Measurements from ENCODE around the gene BOLA2B. TPM values are rescaled to one million over a fixed set of nuclear protein-coding genes. Genes with fewer than 3 reads are reported as not detected.
"Not testable (repeated sequence)": the region's sequence is repeated elsewhere in the genome, so short reads cannot be mapped to it uniquely, and the experiment has no call there.

BOLA2B gene
- 10 to 100 TPM in 10 of 12 donors, not detected in 2; 13.0 to 35.0 (median 17.4) TPM for polyA plus RNA-seq (ENCODE audit: insufficient read length in 12 of 12)
- long read RNA-seq, donor 1, transcript BOLA2B-201 (3 exons, 1,012 nt) = major isoform, 33 of 36 reads
- long read RNA-seq, donor 1, partial matches to known transcripts = 0 of 36 reads
- long read RNA-seq, donor 1, other reads (novel, unspliced or antisense) = 0 of 36 reads
- long read RNA-seq, donor 2, transcript BOLA2B-201 (3 exons, 1,012 nt) = major isoform, 14 of 20 reads
- long read RNA-seq, donor 2, partial matches to known transcripts = 0 of 20 reads
- long read RNA-seq, donor 2, other reads (novel, unspliced or antisense) = 0 of 20 reads
- long read RNA-seq, donor 3, transcript BOLA2B-201 (3 exons, 1,012 nt) = major isoform, 11 of 18 reads
- long read RNA-seq, donor 3, partial matches to known transcripts = 0 of 18 reads
- long read RNA-seq, donor 3, other reads (novel, unspliced or antisense) = 6 of 18 reads
- long read RNA-seq, donor 4, transcript BOLA2B-201 (3 exons, 1,012 nt) = major isoform, 5 of 8 reads
- long read RNA-seq, donor 4, partial matches to known transcripts = 0 of 8 reads
- long read RNA-seq, donor 4, other reads (novel, unspliced or antisense) = 0 of 8 reads
- long read RNA-seq, donor 5, transcript BOLA2B-201 (3 exons, 1,012 nt) = major isoform, 21 of 25 reads
- long read RNA-seq, donor 5, partial matches to known transcripts = 0 of 25 reads
- long read RNA-seq, donor 5, other reads (novel, unspliced or antisense) = 0 of 25 reads
- long read RNA-seq, donor 6, transcript BOLA2B-201 (3 exons, 1,012 nt) = major isoform, 14 of 18 reads
- long read RNA-seq, donor 6, partial matches to known transcripts = 0 of 18 reads
- long read RNA-seq, donor 6, other reads (novel, unspliced or antisense) = 0 of 18 reads
- long read RNA-seq, donor 7, transcript BOLA2B-201 (3 exons, 1,012 nt) = major isoform, 5 of 6 reads
- long read RNA-seq, donor 7, partial matches to known transcripts = 0 of 6 reads
- long read RNA-seq, donor 7, other reads (novel, unspliced or antisense) = 0 of 6 reads
- long read RNA-seq, donor 8, transcript BOLA2B-201 (3 exons, 1,012 nt) = major isoform, 7 of 11 reads
- long read RNA-seq, donor 8, partial matches to known transcripts = 0 of 11 reads
- long read RNA-seq, donor 8, other reads (novel, unspliced or antisense) = 0 of 11 reads
- long read RNA-seq, donor 9, transcript BOLA2B-201 (3 exons, 1,012 nt) = major isoform, 9 of 13 reads
- long read RNA-seq, donor 9, partial matches to known transcripts = 0 of 13 reads
- long read RNA-seq, donor 9, other reads (novel, unspliced or antisense) = 0 of 13 reads
- long read RNA-seq, donor 10, transcript BOLA2B-201 (3 exons, 1,012 nt) = major isoform, 13 of 17 reads
- long read RNA-seq, donor 10, partial matches to known transcripts = 0 of 17 reads
- long read RNA-seq, donor 10, other reads (novel, unspliced or antisense) = 0 of 17 reads
- long read RNA-seq, donor 11, transcript BOLA2B-201 (3 exons, 1,012 nt) = major isoform, 18 of 20 reads
- long read RNA-seq, donor 11, partial matches to known transcripts = 0 of 20 reads
- long read RNA-seq, donor 11, other reads (novel, unspliced or antisense) = 0 of 20 reads

DNA sequence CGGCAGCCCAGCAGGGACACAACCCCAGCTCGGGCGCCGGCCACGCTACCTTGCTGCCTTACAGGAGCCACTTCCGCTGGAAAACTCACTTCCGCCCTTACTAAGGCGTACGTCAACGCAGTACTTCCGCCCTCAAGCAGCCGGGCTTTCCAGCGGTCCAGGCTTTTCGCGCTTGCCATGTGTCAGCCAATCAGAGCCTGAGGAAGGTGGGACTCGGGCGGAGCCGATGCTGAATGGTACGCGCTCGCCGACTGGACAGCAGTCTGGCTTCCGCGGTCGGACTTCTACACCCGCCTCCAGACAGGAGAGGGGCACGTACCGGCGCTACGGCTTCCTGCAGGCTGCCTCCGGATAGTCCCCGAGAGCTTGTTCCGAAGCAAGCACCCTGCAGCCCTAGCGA, at the start of gene BOLA2B, which contains the start of gene SLX1A:
Gene BOLA2B, minus strand, starts transcription at position 52 of the 400 bp plus-strand sequence. CDS start 71 bp downstream, outside the sequence.
Gene SLX1A, plus strand, starts transcription at position 261 of the 400 bp plus-strand sequence. CDS start 210 bp downstream, outside the sequence.
- DNase-seq = not testable (repeated sequence)

- DNase-seq = not testable (repeated sequence)
Measured at GRCh38 chr16:30217082-30217481, 23.6 kb upstream of the BOLA2B start.

DNA sequence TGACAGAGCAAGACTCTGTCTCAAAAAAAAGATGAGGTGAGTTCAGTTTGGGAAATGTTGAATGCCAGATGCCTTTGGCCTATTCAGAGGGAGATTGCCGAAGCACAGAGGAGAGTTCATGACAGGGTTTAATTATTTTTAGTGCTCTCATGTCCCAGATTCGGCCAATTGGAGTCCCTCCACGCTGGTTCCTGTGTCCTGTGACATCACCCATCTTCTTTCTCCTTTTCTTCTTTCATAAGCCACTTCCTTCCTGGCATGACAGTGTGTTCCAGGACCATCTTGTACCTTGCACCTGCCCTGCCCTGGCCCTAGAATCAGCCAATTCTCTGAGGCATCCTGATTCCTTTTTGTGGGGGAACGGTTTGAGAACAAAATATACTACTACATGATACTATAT, 17.9 kb upstream of the BOLA2B start:
- not testable (repeated sequence) for DNase-seq

DNA sequence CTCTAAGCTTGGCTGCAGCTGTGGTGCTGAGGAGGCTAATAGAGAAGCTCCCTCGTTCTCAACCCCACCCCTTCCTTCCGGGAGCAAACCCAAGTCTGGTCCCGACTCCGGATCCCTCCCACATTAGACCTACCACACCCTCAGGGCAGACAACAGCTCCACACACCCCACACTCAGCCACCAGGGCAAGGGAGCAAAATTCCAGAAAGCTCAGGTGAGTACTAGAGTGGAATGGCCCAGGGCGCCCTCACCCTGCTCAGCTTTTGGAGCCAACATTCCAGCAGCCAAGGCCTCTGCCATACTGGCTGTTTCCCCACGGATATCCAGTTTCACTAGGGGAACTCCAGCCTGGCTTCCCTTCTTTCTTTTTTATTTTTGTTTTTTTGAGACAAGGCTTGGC, 15.6 kb upstream of the BOLA2B start:
- not testable (repeated sequence) for DNase-seq

DNA sequence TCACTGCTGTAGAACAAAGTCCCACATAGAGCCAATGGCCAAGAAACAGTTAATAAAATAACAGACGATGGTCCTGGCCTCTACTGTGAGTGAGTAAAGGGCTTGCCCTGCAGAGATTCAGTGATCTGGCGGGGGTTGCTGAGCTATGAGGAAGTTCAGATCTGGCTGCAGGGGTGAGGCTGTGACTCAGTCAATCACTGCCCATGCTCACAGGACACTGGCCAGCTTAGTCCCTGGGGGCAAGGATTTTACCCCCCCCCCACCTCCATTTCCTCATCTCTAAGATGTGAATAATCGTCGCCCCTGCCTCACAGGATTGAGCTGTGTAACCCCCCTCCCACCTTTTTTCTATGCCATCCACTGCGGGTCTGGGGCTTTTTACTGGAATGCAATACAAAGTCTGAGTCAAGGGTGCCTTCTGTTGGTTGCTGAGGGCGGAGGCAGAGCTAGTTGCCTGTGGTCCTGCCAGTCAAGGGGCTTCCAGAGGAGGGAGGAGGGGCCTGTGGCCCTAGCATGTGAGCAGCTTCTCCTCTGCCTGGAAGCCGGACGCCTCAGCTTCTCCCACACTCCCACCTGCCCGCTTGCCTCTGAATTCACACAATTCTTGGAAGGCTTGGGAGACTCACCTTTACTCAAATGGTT, 13.7 kb upstream of the BOLA2B start:
- not testable (repeated sequence) for DNase-seq

- DNase-seq = not testable (repeated sequence)
Measured at GRCh38 chr16:30206252-30206651, 12.8 kb upstream of the BOLA2B start.

DNA sequence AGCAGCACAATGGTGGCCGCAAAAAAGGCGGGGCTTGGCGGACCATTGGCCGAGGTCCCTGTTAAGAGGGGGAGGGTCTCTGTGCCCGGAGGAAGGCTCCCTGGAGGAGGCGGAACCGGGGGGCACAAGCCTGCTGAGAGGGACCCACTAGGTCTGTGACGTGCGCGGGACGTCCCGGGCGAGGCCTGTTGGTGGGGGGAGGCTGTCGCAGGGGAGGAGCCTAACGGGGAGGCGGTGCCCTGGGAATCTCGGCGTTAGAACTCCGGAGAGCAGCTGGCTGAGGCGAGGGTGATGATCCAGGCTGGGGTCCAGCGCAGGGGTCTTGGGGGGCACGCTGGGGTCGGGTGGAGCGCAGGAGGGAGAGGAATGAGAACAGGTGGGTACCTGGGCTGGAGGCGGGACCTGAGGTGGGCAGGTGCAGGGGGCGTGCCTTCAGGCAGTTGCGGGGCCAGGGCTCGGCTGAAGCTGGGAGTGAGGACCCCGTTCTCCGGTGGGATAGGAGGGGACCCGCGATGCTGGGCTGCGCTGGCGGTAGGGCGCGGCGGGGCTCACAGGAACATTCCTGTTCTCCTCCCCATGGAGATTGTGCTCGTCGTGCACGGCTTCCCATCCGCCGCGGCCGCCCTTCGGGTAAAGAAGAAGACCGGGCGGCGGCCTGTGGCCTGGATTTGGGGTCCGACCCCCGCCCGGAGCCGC, 12.2 kb upstream of the BOLA2B start:
- DNase-seq = not testable (repeated sequence)

GRCh38 chr16:30199608-30200343, 6.3 kb upstream of the BOLA2B start:
- DNase-seq = not testable (repeated sequence)

DNA sequence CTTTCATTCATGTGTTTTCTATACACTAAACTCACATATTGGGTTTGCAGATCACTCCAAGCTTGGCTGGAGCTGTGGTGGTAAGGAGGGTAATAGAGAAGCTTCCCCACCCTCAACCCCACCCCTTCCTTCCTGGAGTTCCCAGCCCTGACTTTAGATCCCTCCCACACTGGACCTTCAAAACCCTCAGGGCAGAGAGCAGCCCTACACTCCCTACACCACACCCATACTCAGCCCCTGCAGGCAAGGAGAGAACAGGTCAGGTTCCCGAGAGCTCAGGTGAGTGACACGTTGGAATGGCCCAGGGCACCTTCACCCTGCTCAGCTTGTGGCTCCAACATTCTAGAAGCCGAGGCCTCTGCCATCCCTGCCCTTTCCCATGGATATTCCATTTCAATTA, 5.6 kb upstream of the BOLA2B start, which contains the start of gene SULT1A3:
Gene SULT1A3, plus strand, starts transcription at position 207 of the 400 bp plus-strand sequence. CDS start 1,474 bp downstream, outside the sequence.
- DNase-seq = not testable (repeated sequence)

GRCh38 chr16:30197001-30197400, 3.5 kb upstream of the BOLA2B start:
- DNase-seq = not testable (repeated sequence)

GRCh38 chr16:30194172-30194925, 883 bp upstream of the BOLA2B start:
- DNase-seq = not testable (repeated sequence)

DNA sequence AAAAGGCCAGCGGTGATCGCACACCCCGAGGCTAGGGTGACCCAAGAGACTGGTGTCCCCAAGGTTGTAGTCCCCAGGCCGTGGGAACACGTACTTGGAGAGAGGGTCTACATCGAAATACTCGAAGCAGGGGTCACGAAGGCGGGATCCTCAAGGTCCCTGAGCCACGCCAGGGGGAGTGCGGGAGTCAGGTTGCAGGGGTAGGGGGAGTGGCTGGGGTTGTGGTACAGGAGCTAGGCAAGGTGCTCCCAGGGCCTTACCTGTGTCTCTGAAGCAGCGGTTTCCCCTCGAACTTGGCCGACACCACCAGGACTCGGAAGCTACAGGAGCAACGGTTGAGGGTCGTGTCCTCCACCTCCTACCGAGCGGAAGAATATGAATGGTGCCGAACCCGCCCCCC, 368 bp downstream of the BOLA2B start:
- DNase-seq = not testable (repeated sequence)

DNA sequence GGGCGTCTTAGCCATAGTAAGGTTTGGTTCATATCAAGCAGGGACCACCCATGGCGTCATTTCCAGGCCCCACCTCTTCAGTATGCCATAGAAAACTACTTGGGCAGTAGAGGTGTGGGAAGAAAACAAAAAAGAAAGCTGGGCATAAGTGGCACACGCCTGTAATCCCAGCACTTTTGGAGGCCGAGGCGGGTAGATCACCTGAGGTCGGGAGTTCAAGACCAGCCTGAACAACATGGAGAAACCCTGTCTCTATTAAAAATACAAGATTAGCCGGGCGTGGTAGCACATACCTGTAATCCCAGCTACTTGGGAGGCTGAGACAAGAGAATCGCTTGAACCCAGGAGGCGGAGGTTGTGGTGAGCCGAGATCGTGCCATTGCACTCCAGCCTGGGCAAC, 2.3 kb downstream of the BOLA2B start:
- not testable (repeated sequence) for DNase-seq

DNA sequence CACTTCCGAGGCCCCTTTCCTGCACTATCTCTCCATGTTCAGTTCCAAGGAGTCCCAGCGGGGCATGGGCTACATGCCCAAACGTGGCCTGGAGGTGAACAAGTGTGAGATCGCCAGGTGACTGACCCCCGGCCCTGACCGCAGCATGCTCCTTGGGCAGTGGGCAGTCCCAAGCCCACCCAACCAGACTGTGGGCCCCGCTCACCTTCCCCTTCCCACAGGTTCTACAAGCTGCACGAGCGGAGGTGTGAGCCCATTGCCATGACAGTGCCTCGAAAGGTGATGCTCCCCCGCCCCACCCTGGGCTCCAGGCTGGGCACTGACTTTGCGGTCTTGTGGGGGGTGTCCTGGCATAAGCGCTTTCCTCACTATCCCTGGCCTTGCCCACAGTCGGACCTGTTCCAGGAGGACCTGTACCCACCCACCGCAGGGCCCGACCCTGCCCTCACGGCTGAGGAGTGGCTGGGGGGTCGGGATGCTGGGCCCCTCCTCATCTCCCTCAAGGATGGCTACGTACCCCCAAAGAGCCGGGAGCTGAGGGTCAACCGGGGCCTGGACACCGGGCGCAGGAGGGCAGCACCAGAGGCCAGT, 5.4 kb downstream of the BOLA2B start:
- no peak for DNase-seq

DNA sequence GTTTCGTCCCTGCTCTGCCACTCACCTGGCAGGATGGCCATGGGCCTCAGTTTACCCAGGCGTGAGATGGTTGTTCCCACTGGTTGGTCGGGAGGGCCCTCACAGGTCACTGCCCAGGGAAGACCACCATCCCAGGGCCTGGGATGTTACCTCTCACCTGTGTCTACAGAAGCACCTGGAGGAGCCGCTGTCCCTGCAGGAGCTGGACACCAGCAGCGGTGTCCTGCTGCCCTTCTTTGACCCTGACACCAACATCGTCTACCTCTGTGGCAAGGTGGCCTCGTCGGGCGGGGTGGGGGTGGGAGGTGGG, 6.0 kb downstream of the BOLA2B start:
- no peak for DNase-seq

DNA sequence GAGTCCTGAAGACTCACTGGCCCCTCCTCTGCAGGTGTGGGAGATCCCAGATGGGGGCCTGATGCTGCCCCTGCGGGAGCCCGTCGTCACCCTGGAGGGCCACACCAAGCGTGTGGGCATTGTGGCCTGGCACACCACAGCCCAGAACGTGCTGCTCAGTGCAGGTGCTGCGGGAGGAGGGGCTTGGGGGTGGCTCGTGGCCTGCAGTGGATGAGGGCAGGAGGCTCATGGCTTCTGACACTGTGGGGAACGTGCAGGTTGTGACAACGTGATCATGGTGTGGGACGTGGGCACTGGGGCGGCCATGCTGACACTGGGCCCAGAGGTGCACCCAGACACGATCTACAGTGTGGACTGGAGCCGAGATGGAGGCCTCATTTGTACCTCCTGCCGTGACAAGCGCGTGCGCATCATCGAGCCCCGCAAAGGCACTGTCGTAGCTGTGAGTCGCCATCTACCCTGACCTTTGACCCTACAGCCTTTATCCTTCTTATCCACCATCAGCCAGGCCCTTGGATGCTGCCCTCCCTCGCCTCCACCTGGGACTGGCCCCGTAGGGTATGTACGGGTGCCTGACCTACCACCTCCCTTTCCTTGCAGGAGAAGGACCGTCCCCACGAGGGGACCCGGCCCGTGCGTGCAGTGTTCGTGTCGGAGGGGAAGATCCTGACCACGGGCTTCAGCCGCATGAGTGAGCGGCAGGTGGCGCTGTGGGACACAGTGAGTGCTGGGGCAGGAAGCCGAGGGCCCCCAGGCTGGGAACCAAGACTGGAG, 6.5 kb downstream of the BOLA2B start:
- DNase-seq = no peak

DNA sequence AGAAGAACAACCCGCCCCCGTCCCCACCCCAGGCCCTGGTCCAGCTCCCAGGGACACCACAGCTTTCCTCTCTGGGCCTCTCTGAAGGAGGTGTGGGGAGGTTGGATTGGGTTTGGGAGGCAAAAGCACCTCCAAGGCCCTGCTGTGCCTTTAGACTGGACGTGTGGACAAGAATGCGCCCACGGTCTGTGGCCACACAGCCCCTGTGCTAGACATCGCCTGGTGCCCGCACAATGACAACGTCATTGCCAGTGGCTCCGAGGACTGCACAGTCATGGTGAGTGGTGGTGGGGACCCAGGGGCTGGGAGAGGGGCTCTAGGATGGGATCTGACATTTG, 7.1 kb downstream of the BOLA2B start:
- no peak for DNase-seq
